Measurements from ENCODE around the gene ARHGAP19.
A peak's percentile ranks its signal among the peaks of the same experiment; 100 is the strongest.

The ARHGAP19 gene

DNA sequence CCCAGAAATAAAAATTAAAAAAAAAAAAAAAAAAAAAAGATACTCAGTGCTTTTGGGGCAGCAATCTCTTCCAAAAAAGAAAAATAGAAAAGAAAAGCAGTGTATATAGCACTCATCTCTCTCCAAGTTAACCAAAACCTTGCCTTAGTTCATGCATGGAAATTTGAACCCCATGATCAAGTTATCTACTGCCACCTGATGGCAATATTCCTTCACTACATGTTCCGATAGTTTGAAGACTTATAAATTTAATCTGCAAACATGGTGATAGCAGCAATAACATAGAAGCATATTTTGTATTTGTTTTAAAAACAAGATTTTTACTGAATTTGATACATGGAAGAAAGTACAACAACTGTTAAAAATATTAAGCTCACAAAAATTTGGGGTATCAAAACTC is 58.0 kb downstream of the ARHGAP19 start:
- no peak overlapping the region for H3K27ac ChIP-seq
- TF ChIP-seq, protein P1, sequence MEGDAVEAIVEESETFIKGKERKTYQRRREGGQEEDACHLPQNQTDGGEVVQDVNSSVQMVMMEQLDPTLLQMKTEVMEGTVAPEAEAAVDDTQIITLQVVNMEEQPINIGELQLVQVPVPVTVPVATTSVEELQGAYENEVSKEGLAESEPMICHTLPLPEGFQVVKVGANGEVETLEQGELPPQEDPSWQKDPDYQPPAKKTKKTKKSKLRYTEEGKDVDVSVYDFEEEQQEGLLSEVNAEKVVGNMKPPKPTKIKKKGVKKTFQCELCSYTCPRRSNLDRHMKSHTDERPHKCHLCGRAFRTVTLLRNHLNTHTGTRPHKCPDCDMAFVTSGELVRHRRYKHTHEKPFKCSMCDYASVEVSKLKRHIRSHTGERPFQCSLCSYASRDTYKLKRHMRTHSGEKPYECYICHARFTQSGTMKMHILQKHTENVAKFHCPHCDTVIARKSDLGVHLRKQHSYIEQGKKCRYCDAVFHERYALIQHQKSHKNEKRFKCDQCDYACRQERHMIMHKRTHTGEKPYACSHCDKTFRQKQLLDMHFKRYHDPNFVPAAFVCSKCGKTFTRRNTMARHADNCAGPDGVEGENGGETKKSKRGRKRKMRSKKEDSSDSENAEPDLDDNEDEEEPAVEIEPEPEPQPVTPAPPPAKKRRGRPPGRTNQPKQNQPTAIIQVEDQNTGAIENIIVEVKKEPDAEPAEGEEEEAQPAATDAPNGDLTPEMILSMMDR (conservative IDR thresholded peaks at IDR 0.05): peak; percentile 84
- no peak for TF ChIP-seq ZFX (IDR thresholded peaks at IDR 0.05)

DNA sequence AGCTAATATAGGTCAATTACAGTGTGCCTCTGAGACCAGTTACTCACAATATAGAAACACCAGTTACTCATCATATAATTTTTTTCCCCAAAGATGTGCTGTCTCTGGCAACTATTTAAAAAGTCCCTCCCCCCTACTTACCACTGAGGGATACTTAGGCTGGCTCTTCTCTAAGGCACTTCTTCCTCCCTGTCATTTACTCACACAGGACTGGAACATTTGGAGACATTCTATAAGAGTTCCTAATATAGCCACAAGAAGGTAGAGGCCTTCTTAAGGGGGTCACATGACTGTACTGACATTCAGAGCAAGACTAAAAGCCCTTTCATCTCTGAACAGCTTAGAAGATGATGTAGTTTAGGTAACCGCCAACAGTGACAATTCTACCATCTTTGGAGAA is 62.3 kb downstream of the ARHGAP19 start:
- TF ChIP-seq, protein P1 (conservative IDR thresholded peaks at IDR 0.05): no peak
- TF ChIP-seq ZFX (IDR thresholded peaks at IDR 0.05): no peak
- no peak overlapping the region for H3K27ac ChIP-seq

DNA sequence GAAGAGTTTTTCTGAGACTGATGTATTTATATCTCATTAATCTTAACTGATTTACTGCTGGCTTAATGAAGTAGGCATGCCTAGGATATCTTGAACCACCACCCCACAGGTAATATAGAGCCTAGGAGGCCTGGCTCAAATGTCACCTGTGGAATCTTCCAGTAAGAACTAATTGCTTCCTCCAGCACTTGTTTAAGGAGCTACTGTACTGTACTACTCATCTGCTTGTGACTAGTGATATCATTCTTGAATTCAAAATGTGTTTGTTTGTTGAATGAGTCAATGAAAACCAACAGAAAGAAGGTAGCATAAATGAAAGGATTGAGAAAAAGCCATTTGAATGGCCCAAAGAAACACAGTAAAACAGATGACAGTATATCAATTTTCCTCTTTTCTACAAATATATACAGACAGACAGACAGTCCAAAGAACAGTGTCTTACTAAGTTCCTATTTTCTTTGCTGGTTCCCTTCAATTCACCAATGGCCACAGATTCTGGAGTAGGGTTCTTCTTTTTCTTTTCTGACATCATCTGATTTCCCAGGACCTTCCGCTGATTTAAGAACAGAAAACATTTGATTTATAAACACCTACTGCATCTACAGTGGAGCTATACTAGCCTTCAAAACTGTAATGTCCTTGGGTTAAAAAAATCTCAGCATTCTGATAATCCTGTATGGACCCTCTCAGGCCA is 63.0 kb downstream of the ARHGAP19 start:
- TF ChIP-seq ZFX (IDR thresholded peaks at IDR 0.05): no peak
- TF ChIP-seq, protein P1 (conservative IDR thresholded peaks at IDR 0.05): no peak
- H3K27ac ChIP-seq: no peak overlapping the region

DNA sequence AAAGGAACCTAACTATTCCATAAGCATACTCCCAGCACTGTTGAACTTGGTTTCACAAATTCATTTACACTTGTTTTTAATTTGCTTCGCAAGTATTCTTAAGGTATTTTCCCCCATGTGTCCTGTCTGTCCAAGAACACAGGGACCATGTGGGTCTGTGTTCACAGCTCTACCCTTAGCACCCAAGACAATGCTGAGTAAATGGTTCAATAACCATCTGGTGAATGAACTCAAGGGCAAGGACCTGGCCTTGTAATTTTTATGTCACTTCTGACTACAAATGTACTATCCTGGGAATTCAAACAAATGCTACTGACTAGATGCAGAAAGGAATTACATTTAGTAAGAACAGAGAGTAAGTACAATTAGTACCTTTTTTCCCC is 63.7 kb downstream of the ARHGAP19 start:
- H3K27ac ChIP-seq: no peak overlapping the region
- TF ChIP-seq, protein P1 (conservative IDR thresholded peaks at IDR 0.05): no peak
- no peak for TF ChIP-seq ZFX (IDR thresholded peaks at IDR 0.05)

DNA sequence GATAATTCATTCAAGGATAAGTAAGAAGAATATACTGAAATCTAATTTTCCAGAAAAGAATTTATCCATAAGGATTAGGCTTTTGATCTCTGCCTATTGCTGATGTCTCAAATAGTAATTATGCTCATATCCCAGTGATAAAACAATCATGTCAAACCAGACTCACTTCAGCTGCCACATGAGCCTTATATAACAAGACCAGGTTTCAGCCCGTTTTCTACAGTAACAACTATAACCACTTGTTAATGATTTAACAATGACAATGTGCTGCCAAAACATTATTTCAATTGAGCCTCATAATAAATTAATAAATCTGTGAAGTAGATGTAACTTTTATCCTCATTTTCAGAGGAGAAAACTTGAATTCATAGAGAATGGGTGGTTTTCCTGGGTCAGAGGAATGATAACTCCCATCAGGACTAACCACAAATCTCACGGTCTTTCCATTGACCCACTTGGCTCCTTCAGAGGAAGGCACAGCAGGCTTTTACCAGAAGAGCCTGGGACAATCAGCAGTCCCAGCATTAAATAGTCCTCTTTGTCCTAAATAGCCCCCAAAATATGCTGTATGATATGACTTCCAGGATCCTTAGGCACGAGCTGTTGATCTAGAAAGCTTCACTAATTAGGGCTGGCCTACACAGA is 64.2 kb downstream of the ARHGAP19 start:
- no peak overlapping the region for H3K27ac ChIP-seq
- no peak for TF ChIP-seq ZFX (IDR thresholded peaks at IDR 0.05)
- TF ChIP-seq, protein P1 (conservative IDR thresholded peaks at IDR 0.05): no peak

DNA sequence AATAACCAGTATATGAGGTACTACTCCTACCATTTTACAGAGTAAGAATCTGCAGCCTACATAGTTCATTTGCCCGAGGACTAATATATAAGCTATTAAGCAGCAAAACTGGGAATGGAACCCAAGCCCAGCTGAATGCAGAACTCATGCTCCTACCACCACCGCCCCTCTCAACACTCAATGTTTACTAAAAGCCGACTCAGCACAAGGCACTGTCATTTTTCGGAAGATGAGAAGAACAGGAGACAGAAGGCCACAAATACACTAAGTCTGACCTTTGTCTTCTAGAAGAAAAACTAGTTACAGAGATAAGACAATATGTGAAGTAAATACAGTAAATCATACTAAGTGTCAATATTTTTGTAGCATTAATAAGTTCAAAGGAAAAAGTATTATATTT is 66.0 kb downstream of the ARHGAP19 start:
- no peak overlapping the region for H3K27ac ChIP-seq
- no peak for TF ChIP-seq ZFX (IDR thresholded peaks at IDR 0.05)
- TF ChIP-seq, protein P1 (conservative IDR thresholded peaks at IDR 0.05): no peak
